HG03159 (cell line): ENCODE measurements around the gene ARFGEF2.
"Not testable (repeated sequence)": the region's sequence is repeated elsewhere in the genome, so short reads cannot be mapped to it uniquely, and the experiment has no call there.

Experiments used
- ATAC-seq: cut with Tn5 transposase; IDR thresholded peaks from one replicate; pipeline ENCODE4 v1.9.1; 2021; ENCODE audit warnings: mild to moderate bottlenecking, moderate library complexity; ENCODE audit not compliant: unreplicated experiment

The ARFGEF2 gene

DNA sequence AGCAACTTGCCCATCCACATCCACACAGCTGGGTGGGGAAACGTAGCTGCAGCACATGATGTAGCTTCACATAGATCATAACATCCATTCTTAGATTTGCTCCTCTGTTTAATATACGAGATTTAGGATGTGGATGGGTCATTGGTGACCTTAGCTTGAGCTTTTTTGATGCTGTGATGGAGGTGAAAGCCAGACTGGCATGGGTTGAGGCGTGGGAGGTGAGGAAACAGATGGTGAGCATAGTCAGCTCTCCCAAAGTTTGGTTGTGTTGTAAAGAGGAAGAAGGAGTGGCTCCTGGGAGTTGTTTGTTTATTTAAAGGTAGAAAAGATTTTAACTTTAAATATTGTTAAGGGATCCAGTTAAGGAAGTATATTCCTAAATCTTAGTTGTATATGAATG lies 5.3 kb downstream of the ARFGEF2 start:
- no peak for ATAC-seq

- ATAC-seq = no peak
These were observed 7.6 kb downstream of the ARFGEF2 start for GRCh38 chr20:48928832-48929725.

DNA sequence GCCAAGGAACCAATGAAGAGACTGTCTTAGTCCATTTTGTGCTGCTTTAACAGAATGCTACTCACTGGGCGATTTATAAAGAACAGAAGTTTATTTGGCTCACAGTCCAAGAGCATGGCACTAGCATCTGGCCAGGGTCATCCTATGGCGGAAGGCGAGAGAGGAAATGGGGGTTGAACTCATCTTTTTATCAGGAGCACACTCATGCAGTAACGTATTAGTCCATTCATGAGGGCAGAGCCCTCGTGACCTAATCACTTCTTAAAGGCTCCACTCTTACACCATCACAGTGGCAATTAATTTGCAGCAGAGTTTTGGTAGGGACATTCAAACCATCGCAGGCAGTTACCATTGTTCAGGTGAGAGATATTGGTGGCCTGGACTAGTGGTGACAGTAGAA lies 8.5 kb downstream of the ARFGEF2 start:
- no peak for ATAC-seq

GRCh38 chr20:48930878-48931277 lies 9.4 kb downstream of the ARFGEF2 start:
- no peak for ATAC-seq

GRCh38 chr20:48931527-48932374 lies 10.2 kb downstream of the ARFGEF2 start:
- ATAC-seq = no peak

GRCh38 chr20:48932375-48932941 lies 10.9 kb downstream of the ARFGEF2 start:
- ATAC-seq = no peak

DNA sequence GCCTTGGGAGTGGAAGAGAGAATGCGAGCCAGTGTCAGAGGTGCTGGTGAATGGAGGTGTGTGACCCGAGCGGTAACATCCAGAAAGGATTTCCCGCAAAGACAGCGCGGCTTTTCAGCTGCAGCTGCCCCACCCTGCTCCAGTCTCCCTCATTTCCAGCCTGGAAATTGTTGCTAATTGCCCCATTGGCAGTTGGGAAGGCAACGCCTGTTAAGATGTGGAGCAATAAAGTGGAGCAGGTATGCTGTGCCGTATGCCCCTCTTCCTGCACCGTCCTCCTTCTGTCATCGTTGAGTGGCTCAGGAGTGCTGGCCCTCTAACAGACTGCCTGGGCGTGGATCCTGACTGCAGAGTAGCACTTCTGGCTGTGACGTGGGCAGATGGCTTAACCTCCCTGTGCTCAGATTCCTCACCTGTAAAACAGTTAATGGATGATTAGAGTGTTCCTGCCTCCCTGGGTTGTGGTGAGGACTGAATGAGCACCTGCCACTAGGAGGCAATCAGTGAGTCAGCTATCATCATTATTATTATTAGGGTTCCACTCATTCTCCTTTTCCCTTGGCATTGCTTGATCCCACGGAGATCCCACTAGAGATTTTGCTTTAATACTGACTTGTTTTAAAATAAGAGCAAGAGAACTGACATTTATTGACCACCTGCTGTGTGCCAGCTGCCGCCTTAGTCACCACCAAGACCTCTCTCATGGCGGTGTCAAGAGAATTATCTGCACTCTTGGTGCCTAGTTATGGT lies 11.7 kb downstream of the ARFGEF2 start:
- ATAC-seq = no peak

- ATAC-seq = not testable (repeated sequence)
These were observed 12.9 kb downstream of the ARFGEF2 start for GRCh38 chr20:48934273-48934877.

GRCh38 chr20:48934966-48935365 lies 13.5 kb downstream of the ARFGEF2 start:
- ATAC-seq = not testable (repeated sequence)

GRCh38 chr20:48936178-48936577 lies 14.7 kb downstream of the ARFGEF2 start:
- ATAC-seq = not testable (repeated sequence)

GRCh38 chr20:48937674-48938073 lies 16.2 kb downstream of the ARFGEF2 start:
- ATAC-seq = no peak

DNA sequence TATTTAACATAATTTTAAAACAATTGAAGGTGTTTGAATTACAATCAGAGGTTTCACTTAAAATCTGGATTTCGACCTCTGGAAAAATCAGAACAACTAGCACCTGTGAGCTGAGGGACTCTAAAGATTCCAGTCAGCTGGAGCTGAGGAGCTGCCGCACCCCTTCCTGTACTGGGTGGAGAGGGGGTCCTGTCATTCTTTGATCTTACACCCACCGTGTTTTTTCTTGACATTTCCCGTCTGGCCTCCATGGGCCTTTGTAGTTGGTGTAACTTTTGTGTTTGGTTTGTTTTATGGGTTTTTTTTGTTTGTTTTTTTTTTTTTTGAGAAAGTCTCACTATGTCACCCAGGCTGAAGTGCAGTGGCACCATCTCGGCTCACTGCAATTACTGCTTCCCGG lies 17.2 kb downstream of the ARFGEF2 start:
- ATAC-seq = no peak

- ATAC-seq = no peak
These were observed 18.7 kb downstream of the ARFGEF2 start for GRCh38 chr20:48940170-48940569.

DNA sequence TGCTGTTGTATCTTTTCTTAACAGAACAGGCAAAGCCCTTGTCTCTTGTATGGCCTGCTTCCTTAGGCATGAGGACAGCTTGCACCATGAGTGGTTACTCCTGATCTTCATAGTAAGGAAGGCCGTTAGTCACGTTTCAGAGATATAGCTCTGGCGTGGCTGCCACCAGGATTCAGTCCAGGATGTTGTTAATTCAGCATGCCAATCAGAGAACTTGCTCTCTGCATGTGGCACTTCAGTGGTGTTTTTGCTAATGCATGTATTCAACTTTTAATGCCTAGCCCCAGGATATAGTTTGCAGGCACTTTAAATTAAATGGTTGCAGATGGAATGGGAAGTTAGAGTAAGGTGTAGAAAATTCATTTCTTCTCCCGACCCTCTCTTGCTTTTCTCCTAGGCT lies 20.0 kb downstream of the ARFGEF2 start:
- ATAC-seq = no peak

- ATAC-seq = no peak
These were observed 21.2 kb downstream of the ARFGEF2 start for GRCh38 chr20:48942730-48943129.

- ATAC-seq = no peak
These were observed 23.3 kb downstream of the ARFGEF2 start for GRCh38 chr20:48944663-48945297.

- no peak for ATAC-seq
These were observed 24.5 kb downstream of the ARFGEF2 start for GRCh38 chr20:48945840-48946514.

GRCh38 chr20:48948612-48949011 lies 27.1 kb downstream of the ARFGEF2 start:
- no peak for ATAC-seq
